ENCODE data around the gene TFDP1.

- TF ChIP-seq TAF1 (IDR thresholded peaks at IDR 0.05; ENCODE audit: borderline replicate concordance, low read depth, low read length) (no peak), EP300 (IDR thresholded peaks at IDR 0.05; ENCODE audit: borderline replicate concordance in 1 of 2, low read depth in 1 of 2, low read length in 1 of 2) (no peak), ELF1 (IDR thresholded peaks at IDR 0.05) (no peak), CTCF (IDR thresholded peaks at IDR 0.05) (no peak), RAD21 (IDR thresholded peaks at IDR 0.05; ENCODE audit: low read length) (no peak), NFIC (IDR thresholded peaks at IDR 0.05; ENCODE audit: borderline replicate concordance) (no peak), POLR2AphosphoS5 (IDR thresholded peaks at IDR 0.05; ENCODE audit: low read depth, low read length) (no peak), YY1 (IDR thresholded peaks at IDR 0.05; ENCODE audit: low read depth) (no peak), FOXM1 (IDR thresholded peaks at IDR 0.05; ENCODE audit: low read depth) (no peak)
- TF ChIP-seq, protein P1, sequence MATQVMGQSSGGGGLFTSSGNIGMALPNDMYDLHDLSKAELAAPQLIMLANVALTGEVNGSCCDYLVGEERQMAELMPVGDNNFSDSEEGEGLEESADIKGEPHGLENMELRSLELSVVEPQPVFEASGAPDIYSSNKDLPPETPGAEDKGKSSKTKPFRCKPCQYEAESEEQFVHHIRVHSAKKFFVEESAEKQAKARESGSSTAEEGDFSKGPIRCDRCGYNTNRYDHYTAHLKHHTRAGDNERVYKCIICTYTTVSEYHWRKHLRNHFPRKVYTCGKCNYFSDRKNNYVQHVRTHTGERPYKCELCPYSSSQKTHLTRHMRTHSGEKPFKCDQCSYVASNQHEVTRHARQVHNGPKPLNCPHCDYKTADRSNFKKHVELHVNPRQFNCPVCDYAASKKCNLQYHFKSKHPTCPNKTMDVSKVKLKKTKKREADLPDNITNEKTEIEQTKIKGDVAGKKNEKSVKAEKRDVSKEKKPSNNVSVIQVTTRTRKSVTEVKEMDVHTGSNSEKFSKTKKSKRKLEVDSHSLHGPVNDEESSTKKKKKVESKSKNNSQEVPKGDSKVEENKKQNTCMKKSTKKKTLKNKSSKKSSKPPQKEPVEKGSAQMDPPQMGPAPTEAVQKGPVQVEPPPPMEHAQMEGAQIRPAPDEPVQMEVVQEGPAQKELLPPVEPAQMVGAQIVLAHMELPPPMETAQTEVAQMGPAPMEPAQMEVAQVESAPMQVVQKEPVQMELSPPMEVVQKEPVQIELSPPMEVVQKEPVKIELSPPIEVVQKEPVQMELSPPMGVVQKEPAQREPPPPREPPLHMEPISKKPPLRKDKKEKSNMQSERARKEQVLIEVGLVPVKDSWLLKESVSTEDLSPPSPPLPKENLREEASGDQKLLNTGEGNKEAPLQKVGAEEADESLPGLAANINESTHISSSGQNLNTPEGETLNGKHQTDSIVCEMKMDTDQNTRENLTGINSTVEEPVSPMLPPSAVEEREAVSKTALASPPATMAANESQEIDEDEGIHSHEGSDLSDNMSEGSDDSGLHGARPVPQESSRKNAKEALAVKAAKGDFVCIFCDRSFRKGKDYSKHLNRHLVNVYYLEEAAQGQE (IDR thresholded peaks at IDR 0.05; ENCODE audit: low read depth, low read length): no peak
Measured at GRCh38 chr13:113540523-113540922, 44.0 kb upstream of the TFDP1 start.

All from SK-N-SH (cell line).